ENCODE measurements around the gene MBTPS2. TPM values are rescaled to one million over a fixed set of nuclear protein-coding genes. Genes with fewer than 3 reads are reported as not detected.

Gene MBTPS2
- total and polyA plus RNA-seq, 4 donors: 3.4 to 14.6 (median 10.1) TPM

DNA sequence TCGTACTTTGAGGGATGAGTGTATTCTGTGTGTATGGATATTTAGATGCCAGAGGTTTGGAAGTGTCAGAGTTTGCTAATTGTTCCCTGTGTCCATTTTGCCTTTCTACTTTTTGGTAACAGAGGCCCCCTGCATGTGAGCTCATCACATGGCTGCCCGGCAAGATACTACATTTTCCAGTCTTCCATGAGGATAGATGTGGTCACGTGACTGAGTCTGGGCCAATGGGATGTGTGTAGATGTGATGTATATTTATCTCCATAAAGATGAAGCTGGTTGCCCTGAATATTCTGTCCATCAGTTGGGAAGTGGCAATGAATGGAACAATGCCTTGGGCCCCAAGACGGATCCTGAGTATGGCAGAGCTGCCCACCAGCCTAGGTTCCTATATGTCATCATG lies 72.1 kb downstream of the MBTPS2 start:
- no peak for ATAC-seq (ENCODE audit: low FRiP score)
- 79 to 96% methylated on average over 4 of the region's 4 CpGs for WGBS, 2 donors

DNA sequence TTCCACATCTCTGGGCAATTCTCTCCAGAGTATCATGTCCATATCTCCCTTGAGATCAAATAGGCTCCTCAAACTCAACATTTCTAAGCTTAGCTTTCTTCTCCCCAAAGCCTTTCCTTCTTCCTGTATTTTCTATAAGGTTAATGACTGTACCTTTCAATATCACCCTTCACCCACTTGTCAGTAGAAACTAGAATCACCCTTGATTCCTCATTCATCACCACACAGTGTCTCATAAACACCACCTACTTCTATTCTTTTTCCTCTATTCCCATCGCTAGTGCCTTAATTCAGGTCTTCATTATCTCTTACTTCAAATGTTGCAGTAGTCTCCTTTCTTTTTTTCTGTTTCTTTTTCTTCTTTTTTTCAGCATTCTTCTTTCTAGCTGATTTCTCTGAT lies 72.8 kb downstream of the MBTPS2 start:
- no peak for DNase-seq
- ATAC-seq (ENCODE audit: low FRiP score): no peak
- Histone ChIP-seq H3K4me1 (ENCODE audit: control insufficient read depth in 1 of 2, insufficient read depth in 2 of 2, low read length in 2 of 2) (no peaks in the 10 kb centered on the region), H3K4me3 (ENCODE audit: low read length in 2 of 2) (no peak overlapping the region), H3K27me3 (ENCODE audit: control insufficient read depth in 1 of 2, insufficient read depth in 2 of 2, low read length in 1 of 2) (no peaks in the 10 kb centered on the region), H3K27ac (ENCODE audit: low read depth in 1 of 2, low read length in 2 of 2) (no peak overlapping the region), H3K9me3 (ENCODE audit: control insufficient read depth, low read length) (no peaks in the 10 kb centered on the region), H3K36me3 (ENCODE audit: control insufficient read depth in 1 of 2, insufficient read depth in 2 of 2, low read length in 1 of 2) (no peaks in the 10 kb centered on the region)
- intact Hi-C loops (cut with DNase I): no loop called here
- WGBS, 2 donors: 67 to 100% methylated on average over 1 of the region's 1 CpG

More for the DNA sequence above, 72.1 kb downstream of the MBTPS2 start:
- intact Hi-C loops (cut with DNase I): no loop called here
- DNase-seq: no peak
- Histone ChIP-seq H3K4me1 (ENCODE audit: control insufficient read depth in 1 of 2, insufficient read depth in 2 of 2, low read length in 2 of 2) (no peaks in the 10 kb centered on the region), H3K27me3 (ENCODE audit: control insufficient read depth in 1 of 2, insufficient read depth in 2 of 2, low read length in 1 of 2) (no peaks in the 10 kb centered on the region), H3K9me3 (ENCODE audit: control insufficient read depth, low read length) (no peaks in the 10 kb centered on the region), H3K27ac (ENCODE audit: low read depth in 1 of 2, low read length in 2 of 2) (no peak overlapping the region), H3K4me3 (ENCODE audit: low read length in 2 of 2) (no peak overlapping the region), H3K36me3 (ENCODE audit: control insufficient read depth in 1 of 2, insufficient read depth in 2 of 2, low read length in 1 of 2) (no peaks in the 10 kb centered on the region)

GRCh38 chrX:21912989-21913388 lies 73.6 kb downstream of the MBTPS2 start:
- no peaks in the 10 kb centered on the region for H3K36me3 ChIP-seq (ENCODE audit: control insufficient read depth in 1 of 2, insufficient read depth in 2 of 2, low read length in 1 of 2)
- ATAC-seq (ENCODE audit: low FRiP score): no peak
- H3K9me3 ChIP-seq (ENCODE audit: control insufficient read depth, low read length): no peaks in the 10 kb centered on the region
- no peak overlapping the region for H3K4me3 ChIP-seq (ENCODE audit: low read length in 2 of 2)
- H3K4me1 ChIP-seq (ENCODE audit: control insufficient read depth in 1 of 2, insufficient read depth in 2 of 2, low read length in 2 of 2): no peaks in the 10 kb centered on the region
- WGBS, 2 donors: 89 to 97% methylated on average over 4 of the region's 4 CpGs
- no peak for DNase-seq
- H3K27ac ChIP-seq (ENCODE audit: low read depth in 1 of 2, low read length in 2 of 2): no peak overlapping the region
- no peaks in the 10 kb centered on the region for H3K27me3 ChIP-seq (ENCODE audit: control insufficient read depth in 1 of 2, insufficient read depth in 2 of 2, low read length in 1 of 2)
- intact Hi-C loops (cut with DNase I): no loop called here

DNA sequence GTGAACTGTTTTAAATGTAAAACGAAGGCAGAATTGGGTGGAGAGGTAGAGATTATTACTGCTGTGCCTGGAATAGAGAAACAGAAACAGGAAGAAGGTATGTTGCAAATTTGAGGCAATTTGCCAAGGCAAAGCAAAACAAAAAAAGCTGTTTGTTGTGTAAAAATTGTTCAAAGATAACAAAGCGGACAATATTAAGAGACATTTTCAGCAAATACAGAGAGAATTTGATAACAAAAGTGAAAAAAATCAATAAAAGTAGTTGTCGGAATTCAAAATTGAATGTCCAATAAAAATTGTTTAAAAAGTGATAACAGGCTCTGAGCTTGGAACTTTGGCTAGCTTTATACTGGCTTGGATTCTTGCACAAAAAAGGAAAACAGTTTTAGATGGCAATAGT lies 86.7 kb downstream of the MBTPS2 start:
- Histone ChIP-seq H3K27ac (ENCODE audit: low read depth in 1 of 2, low read length in 2 of 2) (no peak overlapping the region), H3K27me3 (ENCODE audit: control insufficient read depth in 1 of 2, insufficient read depth in 2 of 2, low read length in 1 of 2) (no peaks in the 10 kb centered on the region), H3K9me3 (ENCODE audit: control insufficient read depth, low read length) (no peaks in the 10 kb centered on the region), H3K36me3 (ENCODE audit: control insufficient read depth in 1 of 2, insufficient read depth in 2 of 2, low read length in 1 of 2) (no peaks in the 10 kb centered on the region), H3K4me1 (ENCODE audit: control insufficient read depth in 1 of 2, insufficient read depth in 2 of 2, low read length in 2 of 2) (no peaks in the 10 kb centered on the region), H3K4me3 (ENCODE audit: low read length in 2 of 2) (no peak overlapping the region)
- no peak for DNase-seq
- intact Hi-C loops (cut with DNase I): loop anchor here in 1 of 2 donors (5.0 to 10.0 kb wide), 2 partner anchors 51 to 84 kb away; no protein-coding TSS in a partner anchor
- no peak for ATAC-seq (ENCODE audit: low FRiP score)
- WGBS, 2 donors: 2 to 19% methylated on average over 3 of the region's 3 CpGs

GRCh38 chrX:21926527-21927278 lies 87.3 kb downstream of the MBTPS2 start:
- DNase-seq (no peak), ATAC-seq (ENCODE audit: low FRiP score) (peak; percentile 76)
- no peaks in the 10 kb centered on the region for H3K9me3 ChIP-seq (ENCODE audit: control insufficient read depth, low read length)
- 3 to 16% methylated on average over 6 of the region's 6 CpGs for WGBS, 2 donors
- H3K27me3 ChIP-seq (ENCODE audit: control insufficient read depth in 1 of 2, insufficient read depth in 2 of 2, low read length in 1 of 2): no peaks in the 10 kb centered on the region
- no peak overlapping the region for H3K4me3 ChIP-seq (ENCODE audit: low read length in 2 of 2)
- no peaks in the 10 kb centered on the region for H3K4me1 ChIP-seq (ENCODE audit: control insufficient read depth in 1 of 2, insufficient read depth in 2 of 2, low read length in 2 of 2)
- intact Hi-C loops (cut with DNase I): loop anchor here in 1 of 2 donors (5.0 to 10.0 kb wide), 2 partner anchors 52 to 84 kb away; no protein-coding TSS in a partner anchor
- no peak overlapping the region for H3K27ac ChIP-seq (ENCODE audit: low read depth in 1 of 2, low read length in 2 of 2)
- no peaks in the 10 kb centered on the region for H3K36me3 ChIP-seq (ENCODE audit: control insufficient read depth in 1 of 2, insufficient read depth in 2 of 2, low read length in 1 of 2)

- H3K4me1 ChIP-seq (ENCODE audit: control insufficient read depth in 1 of 2, insufficient read depth in 2 of 2, low read length in 2 of 2): no peaks in the 10 kb centered on the region
- no peaks in the 10 kb centered on the region for H3K36me3 ChIP-seq (ENCODE audit: control insufficient read depth in 1 of 2, insufficient read depth in 2 of 2, low read length in 1 of 2)
- ATAC-seq (ENCODE audit: low FRiP score): no peak
- H3K27me3 ChIP-seq (ENCODE audit: control insufficient read depth in 1 of 2, insufficient read depth in 2 of 2, low read length in 1 of 2): no peaks in the 10 kb centered on the region
- no peak overlapping the region for H3K4me3 ChIP-seq (ENCODE audit: low read length in 2 of 2)
- H3K9me3 ChIP-seq (ENCODE audit: control insufficient read depth, low read length): no peaks in the 10 kb centered on the region
- no peak overlapping the region for H3K27ac ChIP-seq (ENCODE audit: low read depth in 1 of 2, low read length in 2 of 2)
- 89 to 98% methylated on average over 4 of the region's 4 CpGs for WGBS, 2 donors
- DNase-seq: no peak
- intact Hi-C loops (cut with DNase I): loop anchor here in 1 of 2 donors (5.0 to 10.0 kb wide), 2 partner anchors 54 to 87 kb away; no protein-coding TSS in a partner anchor
Measured at GRCh38 chrX:21929209-21929608, 89.8 kb downstream of the MBTPS2 start.

DNA sequence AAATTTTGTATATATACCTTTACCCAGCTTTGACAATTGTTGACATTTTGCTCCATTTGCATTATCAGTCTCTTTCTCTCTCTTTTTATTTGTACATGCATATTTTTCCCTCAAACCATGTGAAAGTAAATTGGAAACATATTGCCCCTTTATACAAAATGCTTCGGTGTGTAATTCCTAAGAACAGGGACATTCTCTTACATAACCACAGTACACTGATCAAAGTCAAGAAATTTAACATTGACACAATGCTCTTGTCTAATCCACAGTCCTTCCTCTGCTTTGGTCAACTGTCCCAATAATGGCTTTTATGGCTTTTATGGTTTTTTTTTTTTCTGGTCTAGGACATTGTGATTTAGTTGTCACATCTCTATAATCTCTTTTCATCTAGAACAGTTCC lies 91.6 kb downstream of the MBTPS2 start:
- WGBS, 2 donors: 89 to 97% methylated on average over 1 of the region's 1 CpG
- Histone ChIP-seq H3K9me3 (ENCODE audit: control insufficient read depth, low read length) (no peaks in the 10 kb centered on the region), H3K4me3 (ENCODE audit: low read length in 2 of 2) (no peak overlapping the region), H3K27me3 (ENCODE audit: control insufficient read depth in 1 of 2, insufficient read depth in 2 of 2, low read length in 1 of 2) (no peaks in the 10 kb centered on the region), H3K36me3 (ENCODE audit: control insufficient read depth in 1 of 2, insufficient read depth in 2 of 2, low read length in 1 of 2) (no peaks in the 10 kb centered on the region), H3K4me1 (ENCODE audit: control insufficient read depth in 1 of 2, insufficient read depth in 2 of 2, low read length in 2 of 2) (no peaks in the 10 kb centered on the region), H3K27ac (ENCODE audit: low read depth in 1 of 2, low read length in 2 of 2) (no peak overlapping the region)
- intact Hi-C loops (cut with DNase I): no loop called here
- DNase-seq (no peak), ATAC-seq (ENCODE audit: low FRiP score) (no peak)

DNA sequence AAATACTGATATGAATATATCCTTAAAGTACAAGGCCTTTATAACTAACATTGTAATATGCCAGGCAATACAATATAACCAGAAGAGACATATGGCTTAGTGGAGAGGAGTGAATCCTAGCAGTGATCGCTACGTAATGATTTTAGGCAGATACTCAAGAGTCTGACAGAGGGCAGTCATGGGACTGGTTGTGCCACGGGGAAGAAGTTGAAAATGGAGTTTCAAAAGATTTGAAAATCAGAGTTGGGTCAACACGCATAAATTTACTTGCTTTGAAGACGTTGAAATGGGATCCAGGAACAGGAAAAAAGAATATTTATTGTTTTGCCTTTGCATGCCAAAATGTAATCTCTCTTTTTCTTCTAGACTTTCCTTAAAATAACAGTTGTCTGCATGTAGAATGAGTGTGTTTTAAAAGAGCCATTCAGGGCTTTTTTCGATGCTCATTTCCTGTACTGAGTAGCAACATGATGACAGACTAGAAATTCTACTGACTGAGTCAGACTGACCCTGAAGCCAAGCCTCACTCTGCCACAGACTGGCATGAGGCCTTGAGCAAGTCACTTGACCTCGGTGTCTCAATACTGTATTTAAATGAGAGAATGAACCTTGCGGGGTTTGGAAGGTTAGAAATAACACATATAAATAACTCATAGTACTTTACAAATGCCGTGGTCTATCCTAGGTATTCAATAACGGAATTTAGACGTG lies 93.0 kb downstream of the MBTPS2 start:
- ATAC-seq (ENCODE audit: low FRiP score) (peak; percentile 75), DNase-seq (peak in 1 of 2 donors; percentile 77)
- no peaks in the 10 kb centered on the region for H3K9me3 ChIP-seq (ENCODE audit: control insufficient read depth, low read length)
- 15 to 37% methylated on average over 11 of the region's 11 CpGs for WGBS, 2 donors
- no peaks in the 10 kb centered on the region for H3K27me3 ChIP-seq (ENCODE audit: control insufficient read depth in 1 of 2, insufficient read depth in 2 of 2, low read length in 1 of 2)
- H3K27ac ChIP-seq (ENCODE audit: low read depth in 1 of 2, low read length in 2 of 2): peak overlapping the region; percentile 60 to 68
- intact Hi-C loops (cut with DNase I): no loop called here
- H3K4me3 ChIP-seq (ENCODE audit: low read length in 2 of 2): no peak overlapping the region
- H3K36me3 ChIP-seq (ENCODE audit: control insufficient read depth in 1 of 2, insufficient read depth in 2 of 2, low read length in 1 of 2): no peaks in the 10 kb centered on the region
- H3K4me1 ChIP-seq (ENCODE audit: control insufficient read depth in 1 of 2, insufficient read depth in 2 of 2, low read length in 2 of 2): no peaks in the 10 kb centered on the region

GRCh38 chrX:21933077-21933476 lies 93.7 kb downstream of the MBTPS2 start:
- H3K9me3 ChIP-seq (ENCODE audit: control insufficient read depth, low read length): no peaks in the 10 kb centered on the region
- intact Hi-C loops (cut with DNase I): no loop called here
- DNase-seq: no peak
- no peaks in the 10 kb centered on the region for H3K36me3 ChIP-seq (ENCODE audit: control insufficient read depth in 1 of 2, insufficient read depth in 2 of 2, low read length in 1 of 2)
- no peak for ATAC-seq (ENCODE audit: low FRiP score)
- H3K27me3 ChIP-seq (ENCODE audit: control insufficient read depth in 1 of 2, insufficient read depth in 2 of 2, low read length in 1 of 2): no peaks in the 10 kb centered on the region
- H3K4me1 ChIP-seq (ENCODE audit: control insufficient read depth in 1 of 2, insufficient read depth in 2 of 2, low read length in 2 of 2): no peaks in the 10 kb centered on the region
- WGBS, 2 donors: 65 to 79% methylated on average over 7 of the region's 7 CpGs
- no peak overlapping the region for H3K4me3 ChIP-seq (ENCODE audit: low read length in 2 of 2)
- no peak overlapping the region for H3K27ac ChIP-seq (ENCODE audit: low read depth in 1 of 2, low read length in 2 of 2)

Data from aorta (tissue), 5 donors.